HEK293T (cell line): ENCODE data around the gene EPHB1.

Source experiments
- CTCF ChIA-PET: fragments of 350-600 bp; formaldehyde crosslinking; extraction: SDS; loops from one replicate; lab custom pipeline; 2021; ENCODE audit warnings: antibody characterized with exemption, inconsistent platforms; lab: Yijun Ruan, JAX
- POLR2A ChIA-PET: fragments of 350-600 bp; formaldehyde crosslinking; extraction: SDS; loops from one replicate; lab custom pipeline; 2020; ENCODE audit warnings: antibody characterized with exemption, inconsistent platforms; lab: Yijun Ruan, JAX
- DNase-seq: peaks from one replicate; pipeline ENCODE4 v3.0.0; 2012; ENCODE audit warnings: mixed read lengths; ENCODE audit errors: extremely low spot score
- ARNT ChIP-seq: fragments of 450-650 bp; IDR thresholded peaks from 2 replicates; pipeline ENCODE4 v1.6.1; 2017; ENCODE audit warnings: mild to moderate bottlenecking
- BHLHE40 ChIP-seq: fragments of 450-650 bp; IDR thresholded peaks from 2 replicates; pipeline ENCODE4 v1.6.1; 2016; ENCODE audit warnings: mild to moderate bottlenecking, moderate library complexity, borderline replicate concordance
- CTBP1 ChIP-seq: fragments of 450-650 bp; IDR thresholded peaks from 2 replicates; pipeline ENCODE4 v1.6.1; 2016; ENCODE audit warnings: borderline replicate concordance
- ELF4 ChIP-seq: fragments of 450-650 bp; IDR thresholded peaks from 2 replicates; pipeline ENCODE4 v1.6.1; 2017; ENCODE audit warnings: antibody characterized with exemption
- FOXA1 ChIP-seq: fragments of 450-650 bp; IDR thresholded peaks from 2 replicates; pipeline ENCODE4 v1.6.1; 2016; ENCODE audit warnings: mild to moderate bottlenecking
- FOXK2 ChIP-seq: fragments of 450-650 bp; IDR thresholded peaks from 2 replicates; pipeline ENCODE4 v1.6.1; 2016; ENCODE audit warnings: mild to moderate bottlenecking
- FOXM1 ChIP-seq: fragments of 450-650 bp; IDR thresholded peaks from 2 replicates; pipeline ENCODE4 v1.6.1; 2017; ENCODE audit warnings: mild to moderate bottlenecking, borderline replicate concordance
- HDGF ChIP-seq: fragments of 450-650 bp; IDR thresholded peaks from 2 replicates; pipeline ENCODE4 v1.6.1; 2017; ENCODE audit warnings: antibody characterized with exemption, borderline replicate concordance
- L3MBTL2 ChIP-seq: fragments of 450-650 bp; conservative IDR thresholded peaks from 2 replicates; pipeline ENCODE4 v1.6.1; 2016; ENCODE audit warnings: mild to moderate bottlenecking
- LEF1 ChIP-seq: fragments of 450-650 bp; IDR thresholded peaks from 2 replicates; pipeline ENCODE4 v1.6.1; 2017; ENCODE audit warnings: mild to moderate bottlenecking, borderline replicate concordance
- NFRKB ChIP-seq: fragments of 450-650 bp; IDR thresholded peaks from 2 replicates; pipeline ENCODE4 v1.6.1; 2016; ENCODE audit warnings: mild to moderate bottlenecking, moderate library complexity
- PKNOX1 ChIP-seq: fragments of 450-650 bp; IDR thresholded peaks from 2 replicates; pipeline ENCODE4 v1.6.1; 2016
- SP1 ChIP-seq: fragments of 450-650 bp; IDR thresholded peaks from 2 replicates; pipeline ENCODE4 v1.6.1; 2017
- SUZ12 ChIP-seq: fragments of 450-650 bp; IDR thresholded peaks from 2 replicates; pipeline ENCODE4 v1.6.1; 2016; ENCODE audit warnings: mild to moderate bottlenecking
- TARDBP ChIP-seq: fragments of 450-650 bp; IDR thresholded peaks from 2 replicates; pipeline ENCODE4 v1.6.1; 2016
- ZNF384 ChIP-seq: fragments of 450-650 bp; IDR thresholded peaks from 2 replicates; pipeline ENCODE4 v1.6.1; 2016

EPHB1 gene

GRCh38 chr3:134790065-134790464 lies 5.0 kb upstream of the EPHB1 start:
- no peak for DNase-seq
- no peak for TF ChIP-seq SUZ12
- POLR2A ChIA-PET, result no interaction called here
- CTCF ChIA-PET, result no interaction called here

- TF ChIP-seq PKNOX1 (no peak), HDGF (no peak), LEF1 (no peak), BHLHE40 (no peak), ZNF384 (no peak), NFRKB (no peak), TARDBP (no peak), ELF4 (no peak), L3MBTL2 (no peak), ARNT (no peak), FOXA1 (no peak), SUZ12 (no peak), FOXM1 (no peak)
- ChIA-PET POLR2A (no interaction called here), CTCF (no interaction called here)
- DNase-seq, result no peak
Measured at GRCh38 chr3:134791992-134792391, 3.1 kb upstream of the EPHB1 start.

GRCh38 chr3:134792700-134793099 lies 2.4 kb upstream of the EPHB1 start:
- ChIA-PET CTCF (no interaction called here), POLR2A (no interaction called here)

GRCh38 chr3:134793562-134793961 lies 1.5 kb upstream of the EPHB1 start:
- ChIA-PET POLR2A (no interaction called here), CTCF (interaction anchor here (2.2 kb wide), 1 partner anchor 11 kb away, joined by 8 read pairs; no protein-coding TSS in a partner anchor)
- TF ChIP-seq ARNT (no peak), L3MBTL2 (no peak), BHLHE40 (no peak), SUZ12 (no peak), HDGF (no peak), CTBP1 (no peak)
- DNase-seq, result no peak

More at GRCh38 chr3:134792700-134793099, 2.4 kb upstream of the EPHB1 start:
- TF ChIP-seq BHLHE40 (no peak), SP1 (no peak), ARNT (no peak), HDGF (no peak), NFRKB (no peak), ELF4 (no peak), PKNOX1 (no peak), FOXM1 (no peak), LEF1 (no peak), L3MBTL2 (no peak)
- no peak for DNase-seq

- POLR2A ChIA-PET, result no interaction called here
- no peak for DNase-seq
- CTCF ChIA-PET, result interaction anchor here (0.6 to 2.2 kb wide), 9 partner anchors 12 to 722 kb away, joined by 3 to 10 read pairs (median 4); no protein-coding TSS in a partner anchor
- no peak for TF ChIP-seq ARNT
- TF ChIP-seq ZNF384, result no peak
- TF ChIP-seq FOXM1, result no peak
- TF ChIP-seq NFRKB, result no peak
- no peak for TF ChIP-seq SUZ12
- no peak for TF ChIP-seq CTBP1
- TF ChIP-seq HDGF, result no peak
- TF ChIP-seq FOXK2, result no peak
Measured at GRCh38 chr3:134794323-134794722, 737 bp upstream of the EPHB1 start.

GRCh38 chr3:134795746-134796280 lies 753 bp downstream of the EPHB1 start:
- POLR2A ChIA-PET, result no interaction called here
- DNase-seq, result peak; percentile 21
- no peak for TF ChIP-seq BHLHE40
- no peak for TF ChIP-seq PKNOX1
- no peak for TF ChIP-seq LEF1
- no peak for TF ChIP-seq ELF4
- no peak for TF ChIP-seq TARDBP
- CTCF ChIA-PET, result interaction anchor here (0.6 to 1.5 kb wide), 5 partner anchors 14 to 1635 kb away, joined by 3 to 5 read pairs (median 3); no protein-coding TSS in a partner anchor
